GM12878 (cell line): ENCODE results near the gene RPL10A. TPM values are rescaled to one million over a fixed set of nuclear protein-coding genes. Genes with fewer than 3 reads are reported as not detected.

Experiments
- BCLAF1 ChIP-seq: fragments of 450-650 bp; IDR thresholded peaks from 2 replicates; pipeline ENCODE4 v1.6.1; 2017; ENCODE audit warnings: antibody characterized with exemption, mild to moderate bottlenecking, moderate library complexity
- CEBPZ ChIP-seq: fragments of 150-350 bp; IDR thresholded peaks from 2 replicates; pipeline ENCODE4 v1.6.1; 2016; ENCODE audit warnings: low read depth, low read length
- JUND ChIP-seq: IDR thresholded peaks from 2 replicates; pipeline ENCODE4 v1.6.1; 2012; ENCODE audit warnings: low read depth, mild to moderate bottlenecking, low read length, improper control_type of control experiment, moderate library complexity
- MLLT1 ChIP-seq: fragments of 450-650 bp; IDR thresholded peaks from 2 replicates; pipeline ENCODE4 v1.6.1; 2016; ENCODE audit warnings: mild to moderate bottlenecking
- PBX3 ChIP-seq: IDR thresholded peaks from 2 replicates; pipeline ENCODE4 v1.6.1; 2011; ENCODE audit warnings: mild to moderate bottlenecking, low read depth, low read length, moderate library complexity; ENCODE audit not compliant: insufficient replicate concordance
- POLR2AphosphoS2 ChIP-seq: IDR thresholded peaks from 2 replicates; pipeline ENCODE4 v1.6.1; 2011; ENCODE audit warnings: low read depth, mild to moderate bottlenecking, low read length, improper control_type of control experiment, moderate library complexity
- POU2F2 ChIP-seq: IDR thresholded peaks from 3 replicates; pipeline ENCODE4 v1.6.1; 2011; ENCODE audit warnings: low read depth, mild to moderate bottlenecking, low read length, borderline replicate concordance
- RBBP5 ChIP-seq: fragments of 200-600 bp; sonication (generic); conservative IDR thresholded peaks from 2 replicates; pipeline ENCODE4 v1.6.1; 2016
- REST ChIP-seq: IDR thresholded peaks from 2 replicates; pipeline ENCODE4 v1.6.1; 2012; ENCODE audit warnings: mild to moderate bottlenecking, low read depth, low read length
- SMARCA5 ChIP-seq: fragments of 450-650 bp; IDR thresholded peaks from 2 replicates; pipeline ENCODE4 v1.6.1; 2017; ENCODE audit warnings: mild to moderate bottlenecking
- SUPT20H ChIP-seq: IDR thresholded peaks from 2 replicates; pipeline ENCODE4 v1.6.1; 2011; ENCODE audit warnings: low read depth, mild to moderate bottlenecking, low read length, moderate library complexity, borderline replicate concordance; ENCODE audit not compliant: control insufficient read depth
- TAF1 ChIP-seq: IDR thresholded peaks from 2 replicates; pipeline ENCODE4 v1.6.1; 2011; ENCODE audit warnings: mild to moderate bottlenecking, low read depth, low read length, borderline replicate concordance
- USF1 ChIP-seq: IDR thresholded peaks from 2 replicates; pipeline ENCODE4 v1.6.1; 2011; ENCODE audit warnings: borderline replicate concordance, low read depth, mild to moderate bottlenecking, moderate library complexity, mixed read lengths, low read length; ENCODE audit not compliant: insufficient read depth; ENCODE audit errors: extremely low read length
- polyA plus RNA-seq, 11 experiments: library from polyadenylated mRNA; depleted of rRNA in 4 of 11; unstranded in 6 of 11; stranded (reverse) in 5 of 11; fragments of >200 nt; fragmentation: Nextera tagmentation in 4 of 11; fragmentation: Illumina TruSeq in 1 of 11; extraction: Ambion mirVana in 4 of 11; extraction: Trizol in 1 of 11; gene quantifications; 1 replicate in 1 of 11; 2 replicates in 10 of 11; pipeline versions ENCODE4 v1.2.1 to v1.2.3, GENCODE V29; 2011 to 2016; ENCODE audit warnings: inconsistent platforms in 2 of 11, missing spikeins in 2 of 11, low read depth in 1 of 11
- total RNA-seq, 4 experiments: library from RNA; depleted of rRNA in 3 of 4; stranded (reverse); fragments of >200 nt in 3 of 4; fragmentation: Illumina TruSeq in 1 of 4; extraction: Trizol in 1 of 4; gene quantifications; 2 replicates each; pipeline versions ENCODE4 v1.2.1 to v1.2.3, GENCODE V29; 2013 to 2021

Gene RPL10A
- total and polyA plus RNA-seq, 10 of the 15 experiments (the other 5 are each of a cell fraction or from before 2014, with no cell fraction given) = 833 to 4,029 (median 2,795) TPM

GRCh38 chr6:35452183-35453090 is 15.8 kb upstream of the RPL10A start, which contains the start of gene FANCE (continued):
- TF ChIP-seq REST = no peak
- TF ChIP-seq PBX3 = no peak
- TF ChIP-seq BCLAF1 = no peak
- TF ChIP-seq SUPT20H = no peak
- TF ChIP-seq RBBP5 = no peak
- TF ChIP-seq JUND = no peak
- TF ChIP-seq SMARCA5 = 0 out of 2 replicates have a peak, but pooled peaks have one; percentile 33
- TF ChIP-seq TAF1 = no peak
- no peak for TF ChIP-seq USF1
- TF ChIP-seq MLLT1 = no peak
- TF ChIP-seq POLR2AphosphoS2 = no peak
- no peak for TF ChIP-seq POU2F2
- TF ChIP-seq CEBPZ = no peak
